K562 (cell line): ENCODE results near the gene NQO2. TPM values are rescaled to one million over a fixed set of nuclear protein-coding genes. Genes with fewer than 3 reads are reported as not detected.

Source experiments
- BCL6 ChIP-seq: fragments of 250-450 bp; sonication (Bioruptor Pico); IDR thresholded peaks from 2 replicates; pipeline ENCODE4 v1.4.0; 2020
- E2F3 ChIP-seq: fragments of 250-450 bp; sonication (Bioruptor Pico); IDR thresholded peaks from 2 replicates; pipeline ENCODE4 v1.4.0; 2020; ENCODE audit warnings: mild to moderate bottlenecking
- ELF2 ChIP-seq: fragments of 250-450 bp; sonication (Bioruptor Pico); IDR thresholded peaks from 2 replicates; pipeline ENCODE4 v1.5.0; 2021; ENCODE audit warnings: mild to moderate bottlenecking
- EP400 ChIP-seq: fragments of 450-650 bp; IDR thresholded peaks from 2 replicates; pipeline ENCODE4 v1.6.1; 2017; ENCODE audit warnings: antibody characterized with exemption, mild to moderate bottlenecking, moderate library complexity
- FOXJ2 ChIP-seq: fragments of 200-800 bp; sonication (Bioruptor generic); IDR thresholded peaks from 2 replicates; pipeline ENCODE4 v1.6.1; 2016; ENCODE audit warnings: missing genetic modification characterization, missing compliant biosample characterization
- FUS ChIP-seq: fragments of 200-400 bp; formaldehyde crosslinking; optimal IDR thresholded peaks from 2 replicates; pipeline ENCODE3; 2017; ENCODE audit warnings: low read depth, low read length
- GABPB1 ChIP-seq: sonication (generic); formaldehyde crosslinking; IDR thresholded peaks from 2 replicates; pipeline ENCODE4 v1.8.0; 2022; ENCODE audit warnings: mild to moderate bottlenecking, missing genetic modification reagents
- GMEB1 ChIP-seq: fragments of 250-450 bp; sonication (Bioruptor Pico); IDR thresholded peaks from 2 replicates; pipeline ENCODE4 v1.4.0; 2020; ENCODE audit warnings: mild to moderate bottlenecking
- HIVEP1 ChIP-seq: fragments of 250-450 bp; sonication (Bioruptor Pico); IDR thresholded peaks from 2 replicates; pipeline ENCODE4 v1.4.0; 2020; ENCODE audit warnings: mild to moderate bottlenecking
- KDM2B ChIP-seq: fragments of 250-450 bp; sonication (Bioruptor Pico); IDR thresholded peaks from 2 replicates; pipeline ENCODE4 v1.8.0; 2021; ENCODE audit warnings: mild to moderate bottlenecking, moderate library complexity
- KLF6 ChIP-seq: fragments of 250-450 bp; sonication (Bioruptor Pico); IDR thresholded peaks from 2 replicates; pipeline ENCODE4 v1.4.0; 2020; ENCODE audit warnings: mild to moderate bottlenecking, moderate library complexity, borderline replicate concordance
- MCM5 ChIP-seq: fragments of 450-650 bp; IDR thresholded peaks from 2 replicates; pipeline ENCODE4 v1.6.1; 2016; ENCODE audit warnings: low read depth
- MTF1 ChIP-seq: fragments of 250-450 bp; sonication (Bioruptor Pico); IDR thresholded peaks from 2 replicates; pipeline ENCODE4 v1.9.0; 2021; ENCODE audit warnings: moderate library complexity, mild to moderate bottlenecking, inconsistent platforms, borderline replicate concordance
- NFIX ChIP-seq: fragments of 250-450 bp; sonication (Bioruptor Pico); IDR thresholded peaks from 2 replicates; pipeline ENCODE4 v1.4.0; 2020; ENCODE audit warnings: low read depth, mild to moderate bottlenecking, moderate library complexity
- OTX1 ChIP-seq: fragments of 450-650 bp; formaldehyde crosslinking; IDR thresholded peaks from 2 replicates; pipeline ENCODE4 v1.4.0; 2022; ENCODE audit warnings: mild to moderate bottlenecking
- PHF20 ChIP-seq: fragments of 450-650 bp; IDR thresholded peaks from 2 replicates; pipeline ENCODE4 v1.6.1; 2018; ENCODE audit not compliant: partially characterized antibody
- PTBP1 ChIP-seq: fragments of 200-400 bp; formaldehyde crosslinking; IDR thresholded peaks from 2 replicates; pipeline ENCODE4 v1.6.1; 2017; ENCODE audit warnings: low read depth, low read length
- RBM15 ChIP-seq: fragments of 200-400 bp; formaldehyde crosslinking; IDR thresholded peaks from 2 replicates; pipeline ENCODE4 v1.6.1; 2018; ENCODE audit warnings: mild to moderate bottlenecking, low read length, moderate library complexity; ENCODE audit not compliant: insufficient read depth
- RBM22 ChIP-seq: fragments of 200-400 bp; formaldehyde crosslinking; IDR thresholded peaks from 2 replicates; pipeline ENCODE4 v1.6.1; 2018; ENCODE audit warnings: low read length, low read depth; ENCODE audit not compliant: poor library complexity, severe bottlenecking
- RBM25 ChIP-seq: fragments of 200-400 bp; formaldehyde crosslinking; IDR thresholded peaks from 2 replicates; pipeline ENCODE4 v1.6.1; 2018; ENCODE audit warnings: low read length, low read depth, moderate library complexity; ENCODE audit not compliant: severe bottlenecking
- RBM34 ChIP-seq: fragments of 200-400 bp; formaldehyde crosslinking; IDR thresholded peaks from 2 replicates; pipeline ENCODE4 v1.6.1; 2018; ENCODE audit warnings: low read length, borderline replicate concordance; ENCODE audit not compliant: insufficient read depth
- SRSF3 ChIP-seq: fragments of 200-400 bp; formaldehyde crosslinking; IDR thresholded peaks from 2 replicates; pipeline ENCODE4 v1.6.1; 2016; ENCODE audit warnings: mild to moderate bottlenecking, low read length, moderate library complexity; ENCODE audit not compliant: insufficient read depth
- ZBTB7A ChIP-seq: IDR thresholded peaks from 2 replicates; pipeline ENCODE4 v1.6.1; 2011; ENCODE audit warnings: low read depth, mild to moderate bottlenecking, low read length, moderate library complexity, borderline replicate concordance; ENCODE audit not compliant: control insufficient read depth
- ZKSCAN8 ChIP-seq: fragments of 200-800 bp; sonication (Bioruptor generic); IDR thresholded peaks from 2 replicates; pipeline ENCODE4 v1.6.1; 2016; ENCODE audit warnings: missing genetic modification characterization, missing compliant biosample characterization
- ZNF316 ChIP-seq: fragments of 450-650 bp; IDR thresholded peaks from 2 replicates; pipeline ENCODE4 v1.6.1; 2016
- ZNF512 ChIP-seq: IDR thresholded peaks from 2 replicates; pipeline ENCODE4 v1.6.1; 2016; ENCODE audit warnings: missing genetic modification characterization, missing compliant biosample characterization
- ZNF584 ChIP-seq: fragments of 200-800 bp; sonication (Bioruptor generic); IDR thresholded peaks from 2 replicates; pipeline ENCODE4 v1.6.1; 2016; ENCODE audit warnings: low read depth, mild to moderate bottlenecking, missing genetic modification characterization, missing compliant biosample characterization
- polyA plus RNA-seq, 8 experiments: library from polyadenylated mRNA; depleted of rRNA in 4 of 8; stranded (reverse) in 5 of 8; unstranded in 3 of 8; fragments of >200 nt; fragmentation: Nextera tagmentation in 2 of 8; fragmentation: Illumina TruSeq in 1 of 8; extraction: Ambion mirVana in 2 of 8; extraction: Trizol in 1 of 8; gene quantifications; 2 replicates each; pipeline versions ENCODE4 v1.2.1 to v1.2.3, GENCODE V29; 2011 to 2014; ENCODE audit warnings: inconsistent platforms in 1 of 8, missing spikeins in 1 of 8
- total RNA-seq, 7 experiments: library from RNA; depleted of rRNA in 6 of 7; stranded (reverse); fragments of >200 nt in 6 of 7; fragmentation: Illumina TruSeq in 2 of 7; extraction: Trizol in 2 of 7; gene quantifications; 2 replicates each; pipeline versions ENCODE4 v1.2.1 to v1.2.3, GENCODE V29; 2011 to 2021; ENCODE audit warnings: low replicate concordance in 1 of 7

Gene NQO2
- total and polyA plus RNA-seq, 9 of the 15 experiments (the other 6 are each of a cell fraction or from before 2014, with no cell fraction given) = 54.6 to 214 (median 116) TPM

- TF ChIP-seq MTF1 = no peak; the same call in 1 of the 2 replicates
- peak; percentile 89 for TF ChIP-seq BCL6
- no peak for TF ChIP-seq GMEB1 (CRISPR knock-in tag)
- TF ChIP-seq PHF20 = no peak
- no peak for TF ChIP-seq SRSF3
- TF ChIP-seq RBM22 = no peak
- TF ChIP-seq KLF6 = peak; percentile 94; the same call in 1 of the 2 replicates
- peak; percentile 99 for TF ChIP-seq ZNF316
- no peak; the same call in 1 of the 2 replicates for TF ChIP-seq EP400
- TF ChIP-seq FOXJ2 (tag) = no peak
- TF ChIP-seq ZKSCAN8 (CRISPR knock-in tag) = peak; percentile 84
- 0 out of 2 replicates have a peak, but pooled peaks have one; percentile 8 for TF ChIP-seq ELF2 (CRISPR knock-in tag)
- no peak for TF ChIP-seq NFIX (CRISPR knock-in tag)
- TF ChIP-seq GABPB1 = no peak
- TF ChIP-seq RBM15 = no peak
- TF ChIP-seq ZNF512 = no peak
- TF ChIP-seq E2F3 (CRISPR knock-in tag) = no peak; the same call in none of the 2 replicates
- TF ChIP-seq OTX1 (CRISPR knock-in tag) = peak; percentile 94
- TF ChIP-seq RBM34 = no peak
- no peak for TF ChIP-seq PTBP1
- no peak for TF ChIP-seq RBM25
- TF ChIP-seq FUS = no peak
- peak; percentile 94; the same call in 1 of the 2 replicates for TF ChIP-seq ZNF584 (CRISPR knock-in tag)
- TF ChIP-seq HIVEP1 = peak; percentile 84; the same call in 1 of the 2 replicates
- TF ChIP-seq ZBTB7A = peak; percentile 95
- no peak for TF ChIP-seq MCM5
- no peak for TF ChIP-seq KDM2B (CRISPR knock-in tag)
These were observed 9.3 kb upstream of the NQO2 start (continued) for GRCh38 chr6:2990248-2990931.
